Kidney (tissue), 14 donors: ENCODE measurements around the gene AGO3. TPM values are rescaled to one million over a fixed set of nuclear protein-coding genes. Genes with fewer than 3 reads are reported as not detected.
"Not testable (repeated sequence)": the region's sequence is repeated elsewhere in the genome, so short reads cannot be mapped to it uniquely, and the experiment has no call there.

ENCODE experiments used
- DNase-seq, 5 donors: peaks; one replicate each; pipeline ENCODE4 v3.0.0-alpha.2; 2013 to 2020
- FAIRE-seq: peaks from 2 replicates; lab custom pipeline; 2012; peaks lifted over from hg19 to GRCh38; lab: Jason Lieb, UNC
- H3K27ac ChIP-seq, 2 donors: one replicate each; pipeline ENCODE4 v1.7.0; 2013; ENCODE audit warnings: low read depth in 2 of 2, low read length in 2 of 2, inconsistent platforms in 1 of 2
- H3K27me3 ChIP-seq: one replicate; pipeline ENCODE4 v1.7.1; 2013; ENCODE audit warnings: low read length, inconsistent platforms; ENCODE audit not compliant: control insufficient read depth, insufficient read depth
- H3K36me3 ChIP-seq, 3 donors: one replicate each; pipeline versions ENCODE4 v1.7.0 to v1.7.1; 2013; ENCODE audit warnings: low read length in 3 of 3, control low read depth in 1 of 3, inconsistent platforms in 1 of 3; ENCODE audit not compliant: insufficient read depth in 3 of 3, control insufficient read depth in 2 of 3
- H3K4me1 ChIP-seq, 3 donors: one replicate each; pipeline versions ENCODE4 v1.7.0 to v1.7.1; 2013; ENCODE audit warnings: low read length in 3 of 3, inconsistent platforms in 1 of 3, low read depth in 1 of 3; ENCODE audit not compliant: control insufficient read depth in 2 of 3, insufficient read depth in 2 of 3
- H3K4me3 ChIP-seq, 3 donors: one replicate each; pipeline versions ENCODE4 v1.7.0 to v1.8.1; 2013; ENCODE audit warnings: low read length in 3 of 3, control low read depth in 1 of 3, inconsistent platforms in 1 of 3
- H3K9ac ChIP-seq, 3 donors: one replicate each; pipeline versions ENCODE4 v1.7.0 to v1.7.1; 2013; ENCODE audit warnings: low read length in 3 of 3, control low read depth in 1 of 3, inconsistent platforms in 1 of 3
- H3K9me3 ChIP-seq, 3 donors: one replicate each; pipeline versions ENCODE4 v1.7.0 to v1.7.1; 2013; ENCODE audit warnings: low read length in 3 of 3, control low read depth in 1 of 3, inconsistent platforms in 1 of 3; ENCODE audit not compliant: control insufficient read depth in 2 of 3, insufficient read depth in 1 of 3
- CTCF ChIP-seq: IDR thresholded peaks from 3 replicates; pipeline ENCODE4 v1.5.1; 2012; ENCODE audit warnings: mild to moderate bottlenecking, moderate library complexity, borderline replicate concordance; ENCODE audit not compliant: insufficient read depth; ENCODE audit errors: extremely low read depth
- intact Hi-C: fragments of 100-400 bp; cut with DNase I; formaldehyde crosslinking; loops from one replicate; pipeline ENCODE4 v1.11.1; 2022
- polyA plus RNA-seq: library from polyadenylated mRNA; stranded (reverse); fragments of 350-450 nt; fragmentation: Illumina TruSeq; extraction: RNeasy Lipid Tissue Mini Kit (QIAGEN cat#74804); gene quantifications from one replicate; pipeline ENCODE4 v1.2.3, GENCODE V29; 2014; ENCODE audit warnings: low read depth, low replicate concordance; ENCODE audit not compliant: insufficient read depth
- total RNA-seq: library from RNA; stranded (reverse); fragmentation: NEBNext Ultra II Directional; extraction: Animal tissue kit (Norgen Biotek cat#: 25700); gene quantifications from one replicate; pipeline ENCODE4 v1.2.1, GENCODE V29; 2021
- donor health status: control.
- donor health status: control.
- donor health status: control.
- donor health status: control.
- donor health status: control.
- donor health status: DM: yes; HTN: yes; CAD: no.
- donor health status: Normal renal cell carcinoma (clear cell type).

Gene AGO3
- total and polyA plus RNA-seq, 2 donors from 2014 or later = 2.8 to 28.2 TPM

DNA sequence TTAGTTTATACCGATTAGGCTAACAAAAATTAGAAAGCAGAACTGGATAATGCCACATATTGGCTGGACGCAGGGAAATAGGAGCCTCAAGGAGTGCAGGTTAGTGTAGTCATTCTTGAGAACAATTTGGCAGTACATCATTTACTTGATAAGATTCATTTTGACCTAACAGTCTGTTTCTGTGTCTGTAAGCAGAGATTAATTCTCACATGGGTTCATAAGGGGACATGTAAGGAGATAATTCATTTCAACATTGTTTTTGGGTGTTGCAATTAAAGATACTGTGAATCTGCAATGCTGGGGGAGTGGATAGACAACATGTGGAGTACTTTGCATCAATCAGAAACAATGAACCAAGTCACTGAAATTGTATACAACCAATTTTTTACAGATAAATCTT is 32.0 kb downstream of the AGO3 start:
- Histone ChIP-seq H3K27me3 (no peaks in the 10 kb centered on the region), H3K27ac (no peak overlapping the region), H3K4me1 (no peaks in the 10 kb centered on the region), H3K36me3 (peaks cover 0 to 1% (median 0%) of the 10 kb centered on the region in 3 donors), H3K4me3 (no peak overlapping the region), H3K9ac (no peak overlapping the region), H3K9me3 (no peaks in the 10 kb centered on the region)
- TF ChIP-seq CTCF = no peak
- intact Hi-C loops = no loop called here
- DNase-seq (no peak), FAIRE-seq (no peak)

GRCh38 chr1:35964277-35964676 is 33.4 kb downstream of the AGO3 start:
- DNase-seq, H3K9me3 ChIP-seq, H3K36me3 ChIP-seq, H3K9ac ChIP-seq, H3K4me1 ChIP-seq, H3K27me3 ChIP-seq, H3K4me3 ChIP-seq, intact Hi-C loops, H3K27ac ChIP-seq, FAIRE-seq: not testable (repeated sequence)

DNA sequence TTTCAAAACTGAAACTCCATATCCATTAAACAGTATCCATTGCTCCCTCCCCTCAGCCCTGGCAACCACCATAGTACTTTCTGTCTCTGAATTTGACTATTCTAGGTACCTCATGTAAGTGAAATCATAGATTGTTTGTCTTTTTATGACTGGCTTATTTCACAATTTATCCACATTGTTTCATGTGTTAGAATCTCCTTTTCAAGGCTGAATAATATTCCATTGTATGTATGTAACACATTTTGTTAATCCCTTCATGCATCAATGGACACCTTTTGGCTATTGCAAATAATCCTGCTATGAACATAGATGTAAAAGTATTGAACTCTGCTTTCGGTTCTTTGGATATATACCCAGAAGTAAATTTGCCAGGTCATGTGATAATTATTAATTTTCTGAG is 37.5 kb downstream of the AGO3 start:
- Histone ChIP-seq H3K4me3 (no peak overlapping the region), H3K27me3 (no peaks in the 10 kb centered on the region), H3K27ac (no peak overlapping the region), H3K4me1 (no peaks in the 10 kb centered on the region), H3K36me3 (peaks cover 0 to 10% (median 9%) of the 10 kb centered on the region in 3 donors), H3K9ac (no peak overlapping the region), H3K9me3 (no peaks in the 10 kb centered on the region)
- DNase-seq = no peak
- intact Hi-C loops = no loop called here
- TF ChIP-seq CTCF = no peak
- no peak for FAIRE-seq

- Histone ChIP-seq H3K27me3 (no peaks in the 10 kb centered on the region), H3K4me3 (no peak overlapping the region), H3K27ac (no peak overlapping the region), H3K4me1 (no peaks in the 10 kb centered on the region), H3K9me3 (no peaks in the 10 kb centered on the region), H3K9ac (no peak overlapping the region), H3K36me3 (peaks cover 0 to 10% (median 9%) of the 10 kb centered on the region in 3 donors)
- DNase-seq = no peak
- intact Hi-C loops = no loop called here
- no peak for FAIRE-seq
- no peak for TF ChIP-seq CTCF
Observed at GRCh38 chr1:35971601-35972000, 40.7 kb downstream of the AGO3 start.

GRCh38 chr1:35972631-35973030 is 41.7 kb downstream of the AGO3 start:
- peaks cover 0 to 11% (median 9%) of the 10 kb centered on the region in 3 donors for H3K36me3 ChIP-seq
- H3K9ac ChIP-seq, FAIRE-seq, DNase-seq, H3K27me3 ChIP-seq, H3K4me3 ChIP-seq, H3K4me1 ChIP-seq, H3K27ac ChIP-seq, H3K9me3 ChIP-seq, intact Hi-C loops: not testable (repeated sequence)
